Measurements from ENCODE around the gene AQP12B.

AQP12B gene

DNA sequence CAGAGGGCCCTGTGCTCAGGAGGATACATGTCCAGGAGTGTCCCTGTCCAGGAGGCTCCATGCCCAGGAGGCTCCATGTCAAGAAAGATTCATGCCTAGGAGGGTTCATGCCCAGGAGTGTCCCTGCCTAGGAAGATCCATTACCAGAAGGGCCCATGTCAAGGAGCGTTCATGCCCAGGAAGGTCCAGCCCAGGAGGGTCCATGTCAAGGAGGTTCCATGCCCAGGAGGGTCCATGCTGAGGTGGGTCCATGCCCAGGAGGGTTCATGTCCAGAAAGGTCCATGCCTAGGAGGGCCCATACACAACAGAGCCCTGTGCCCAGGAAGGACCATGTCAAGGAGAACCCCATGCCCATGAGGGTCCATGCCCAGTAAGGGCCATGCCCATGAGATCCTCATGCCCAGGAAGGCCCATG lies 50.4 kb downstream of the AQP12B start:
- no peak for DNase-seq (ENCODE audit: low spot score)

GRCh38 chr2:240631548-240632305 lies 51.0 kb downstream of the AQP12B start:
- DNase-seq (ENCODE audit: low spot score): no peak

DNA sequence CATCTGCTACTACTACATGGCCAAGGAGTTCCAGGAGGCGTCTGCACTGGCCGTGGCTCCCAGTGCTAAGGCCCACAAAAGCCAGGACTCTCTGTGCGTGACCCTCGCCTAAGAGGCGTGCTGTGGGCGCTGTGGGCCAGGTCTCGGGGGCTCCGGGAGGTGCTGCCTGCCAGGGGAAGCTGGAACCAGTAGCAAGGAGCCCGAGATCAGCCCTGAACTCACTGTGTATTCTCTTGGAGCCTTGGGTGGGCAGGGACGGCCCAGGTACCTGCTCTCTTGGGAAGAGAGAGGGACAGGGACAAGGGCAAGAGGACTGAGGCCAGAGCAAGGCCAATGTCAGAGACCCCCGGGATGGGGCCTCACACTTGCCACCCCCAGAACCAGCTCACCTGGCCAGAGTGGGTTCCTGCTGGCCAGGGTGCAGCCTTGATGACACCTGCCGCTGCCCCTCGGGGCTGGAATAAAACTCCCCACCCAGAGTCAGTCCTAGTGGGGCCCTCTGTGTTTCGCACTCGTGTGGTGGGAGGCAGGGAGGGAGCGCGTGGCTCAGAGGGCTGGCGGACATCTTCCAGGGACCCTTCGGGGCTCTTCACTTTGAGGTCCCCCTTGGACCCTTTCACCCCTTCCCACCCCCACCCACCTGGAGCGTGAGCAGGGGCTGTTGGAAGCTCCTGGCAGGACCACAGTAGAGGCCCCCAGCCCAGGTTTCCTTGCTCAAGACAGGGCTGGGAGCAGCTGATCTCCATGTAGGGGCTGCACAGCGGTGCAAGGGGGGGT lies 51.7 kb downstream of the AQP12B start:
- DNase-seq (ENCODE audit: low spot score): no peak

DNA sequence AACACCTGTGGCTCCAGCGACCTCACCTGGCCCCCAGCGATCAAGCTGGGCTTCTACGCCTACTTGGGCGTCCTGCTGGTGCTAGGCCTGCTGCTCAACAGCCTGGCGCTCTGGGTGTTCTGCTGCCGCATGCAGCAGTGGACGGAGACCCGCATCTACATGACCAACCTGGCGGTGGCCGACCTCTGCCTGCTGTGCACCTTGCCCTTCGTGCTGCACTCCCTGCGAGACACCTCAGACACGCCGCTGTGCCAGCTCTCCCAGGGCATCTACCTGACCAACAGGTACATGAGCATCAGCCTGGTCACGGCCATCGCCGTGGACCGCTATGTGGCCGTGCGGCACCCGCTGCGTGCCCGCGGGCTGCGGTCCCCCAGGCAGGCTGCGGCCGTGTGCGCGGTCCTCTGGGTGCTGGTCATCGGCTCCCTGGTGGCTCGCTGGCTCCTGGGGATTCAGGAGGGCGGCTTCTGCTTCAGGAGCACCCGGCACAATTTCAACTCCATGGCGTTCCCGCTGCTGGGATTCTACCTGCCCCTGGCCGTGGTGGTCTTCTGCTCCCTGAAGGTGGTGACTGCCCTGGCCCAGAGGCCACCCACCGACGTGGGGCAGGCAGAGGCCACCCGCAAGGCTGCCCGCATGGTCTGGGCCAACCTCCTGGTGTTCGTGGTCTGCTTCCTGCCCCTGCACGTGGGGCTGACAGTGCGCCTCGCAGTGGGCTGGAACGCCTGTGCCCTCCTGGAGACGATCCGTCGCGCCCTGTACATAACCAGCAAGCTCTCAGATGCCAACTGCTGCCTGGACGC lies 52.5 kb downstream of the AQP12B start:
- no peak for DNase-seq (ENCODE audit: low spot score)

GRCh38 chr2:240629619-240629967 lies 53.1 kb downstream of the AQP12B start:
- no peak for DNase-seq (ENCODE audit: low spot score)

DNA sequence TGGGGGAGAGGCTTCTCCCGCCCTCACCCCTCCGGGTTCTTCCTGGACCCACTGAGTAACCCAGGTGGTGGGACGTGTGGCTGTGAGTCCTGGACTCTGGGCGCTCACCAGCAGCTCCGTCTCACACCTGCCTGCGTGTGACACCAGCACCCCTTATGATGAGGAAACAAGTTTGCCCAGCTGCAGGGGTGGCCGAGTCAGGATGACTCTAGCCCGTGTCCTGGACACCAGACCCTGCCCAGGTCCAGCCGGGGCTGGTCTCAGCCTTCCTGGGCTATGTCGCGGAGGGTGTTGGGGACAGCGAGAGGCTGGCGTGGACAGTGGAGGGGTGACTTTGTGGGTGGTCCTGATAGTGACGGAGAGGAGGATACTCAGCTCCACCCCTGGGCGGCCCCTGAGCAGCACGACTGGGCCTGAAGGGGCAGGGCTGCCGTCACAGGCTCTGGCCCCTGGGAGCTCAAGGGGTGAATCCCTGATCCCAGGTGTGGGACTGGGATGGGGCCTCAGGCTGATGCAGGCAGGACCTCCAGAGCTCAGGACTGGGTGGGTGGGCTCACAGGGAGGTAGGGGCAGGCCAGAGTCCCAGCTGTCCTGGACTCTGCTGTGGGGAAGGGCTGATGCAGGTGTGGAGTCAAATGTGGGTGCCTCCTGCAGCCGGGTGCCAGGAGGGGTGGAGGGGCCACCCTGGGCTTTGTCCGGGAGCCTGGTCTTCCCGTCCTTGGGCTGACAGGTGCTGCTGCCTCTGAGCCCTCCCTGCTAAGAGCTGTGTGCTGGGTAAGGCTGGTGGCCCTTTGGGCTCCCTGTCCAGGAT lies 53.7 kb downstream of the AQP12B start:
- DNase-seq (ENCODE audit: low spot score): no peak

- no peak for DNase-seq (ENCODE audit: low spot score)
Measured at GRCh38 chr2:240628507-240628807, 54.2 kb downstream of the AQP12B start.

GRCh38 chr2:240627736-240628506 lies 54.8 kb downstream of the AQP12B start:
- no peak for DNase-seq (ENCODE audit: low spot score)

DNA sequence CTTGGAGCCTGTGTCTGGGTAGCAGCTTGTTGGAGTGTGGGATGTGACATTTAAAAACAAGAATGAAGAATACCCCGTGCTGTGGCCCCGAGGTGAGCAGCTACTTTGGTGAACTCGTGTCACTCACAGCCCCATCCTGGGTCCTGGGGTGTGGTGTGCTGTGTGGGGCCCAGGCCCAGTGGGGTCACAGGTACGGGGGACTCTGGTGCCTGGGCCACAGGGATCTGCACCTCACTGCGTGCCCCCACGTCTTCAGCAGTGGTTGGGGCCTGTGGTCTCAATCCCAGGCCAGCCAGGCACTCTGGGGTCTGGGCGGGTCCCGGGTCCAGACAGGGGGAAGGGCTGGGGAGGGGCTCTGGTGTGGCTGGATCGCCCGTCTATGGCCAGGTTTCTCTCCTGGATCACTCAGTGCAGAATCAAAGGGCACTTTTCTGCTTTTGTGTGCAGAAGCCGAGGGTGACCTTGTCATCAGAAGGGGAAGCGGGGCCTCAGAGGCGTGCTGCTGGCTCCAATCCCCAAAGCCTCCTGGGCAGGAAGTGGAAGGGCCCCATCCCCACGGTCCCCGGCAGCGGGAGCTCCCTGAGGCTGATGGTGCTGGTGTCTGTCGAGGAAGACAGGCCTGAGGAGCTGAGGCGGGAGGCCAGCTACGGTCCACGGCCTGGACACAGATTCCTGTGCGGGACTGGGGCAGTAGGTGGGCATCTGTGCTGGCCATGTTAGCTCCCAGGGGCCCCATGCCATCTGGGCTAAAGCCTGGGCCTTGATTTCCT lies 56.0 kb downstream of the AQP12B start:
- no peak for DNase-seq (ENCODE audit: low spot score)

Data from activated CD4-positive, alpha-beta T cell treated with anti-CD3 and anti-CD28 coated beads, Interleukin-2, Interleukin-4, amounts not matched to agents 100 ng/mL and 50 ng/mL, durations not matched to agents 16 hours and 8 hours (primary cell).